ENCODE data around the gene DUSP8. TPM values are rescaled to one million over a fixed set of nuclear protein-coding genes. Genes with fewer than 3 reads are reported as not detected.
"Not testable (repeated sequence)": the region's sequence is repeated elsewhere in the genome, so short reads cannot be mapped to it uniquely, and the experiment has no call there.

DUSP8 gene
- total and polyA plus RNA-seq, 2 of the 8 experiments (the other 6 are each of a cell fraction or from before 2014, with no cell fraction given), result 2.8 to 3.6 TPM

GRCh38 chr11:1582909-1583308 lies 10.8 kb upstream of the DUSP8 start:
- 93% methylated on average over 2 of the region's 2 CpGs; no CpG with 5 or more reads in 1 of the 2 experiments for WGBS, 2 experiments (ENCODE audit: extremely low coverage in 1 of 2, insufficient coverage in 1 of 2, insufficient read length in 1 of 2, insufficient replicate concordance in 2 of 2, low coverage in 1 of 2, low lambda C conversion rate in 2 of 2, missing lambda C conversion rate in 1 of 2)
- not testable (repeated sequence) for FAIRE-seq; H4K5ac ChIP-seq (ENCODE audit: insufficient read length, low read depth, low read length); H3K27me3 ChIP-seq (replicated peaks in 1 of 4; ENCODE audit: control insufficient read depth in 3 of 4, extremely low read depth in 1 of 4, insufficient read depth in 3 of 4, low read length in 3 of 4); DNase-seq (ENCODE audit: low read depth in 1 of 2, low spot score in 2 of 2); H3K18ac ChIP-seq (ENCODE audit: extremely low read depth, low read length); H4K91ac ChIP-seq (replicated peaks; ENCODE audit: insufficient read length, low read length); H2BK15ac ChIP-seq (ENCODE audit: low read length); H3K4me2 ChIP-seq (ENCODE audit: insufficient read depth in 1 of 2, low read depth in 2 of 2, low read length in 2 of 2); H3K56ac ChIP-seq (replicated peaks; ENCODE audit: insufficient read length, low read depth, low read length); H3K9me3 ChIP-seq (ENCODE audit: insufficient read depth in 2 of 2, low read depth in 1 of 2, low read length in 1 of 2); H4K20me1 ChIP-seq (replicated peaks in 1 of 2; ENCODE audit: control insufficient read depth in 1 of 2, insufficient read depth in 2 of 2, low read length in 2 of 2); H2AFZ ChIP-seq (ENCODE audit: low read length); H3K4me3 ChIP-seq (ENCODE audit: extremely low read depth in 1 of 4, insufficient read depth in 2 of 4, low read depth in 3 of 4, low read length in 4 of 4); H4K8ac ChIP-seq (ENCODE audit: extremely low read depth, insufficient read depth, low read length); H3K23me2 ChIP-seq (ENCODE audit: low read depth, low read length); H3K23ac ChIP-seq (ENCODE audit: insufficient read length); H3K9ac ChIP-seq (replicated peaks in 1 of 4; ENCODE audit: extremely low read depth in 1 of 4, low read depth in 3 of 4, low read length in 3 of 4); H3K4me1 ChIP-seq (replicated peaks in 1 of 4; ENCODE audit: control insufficient read depth in 3 of 4, insufficient read depth in 4 of 4, low read length in 3 of 4); H3K27ac ChIP-seq (ENCODE audit: low read depth, low read length); H2BK12ac ChIP-seq (ENCODE audit: low read depth, low read length); H3K79me2 ChIP-seq (ENCODE audit: control insufficient read depth in 1 of 2, insufficient read depth in 2 of 2, low read length in 2 of 2); H3K79me1 ChIP-seq (ENCODE audit: low read depth, low read length); H3K4ac ChIP-seq (replicated peaks; ENCODE audit: insufficient read length, low read depth, low read length); H3K14ac ChIP-seq (ENCODE audit: insufficient read length); H2AK5ac ChIP-seq (ENCODE audit: low read depth, low read length); H2BK120ac ChIP-seq (replicated peaks; ENCODE audit: low read depth, low read length); H3K36me3 ChIP-seq (ENCODE audit: control insufficient read depth in 2 of 4, insufficient read depth in 4 of 4, low read length in 3 of 4); H2BK20ac ChIP-seq (ENCODE audit: low read length); H2BK5ac ChIP-seq (ENCODE audit: low read depth, low read length)
- ChIA-PET POLR2A (ENCODE audit: partially characterized antibody) (interaction anchor here (0.8 kb wide), 1 partner anchor 43 kb away, joined by 3 read pairs; no protein-coding TSS in a partner anchor), CTCF (ENCODE audit: partially characterized antibody) (interaction anchor here (0.6 to 1.9 kb wide), 6 partner anchors 8 to 63 kb away, joined by 3 to 9 read pairs (median 5); no protein-coding TSS in a partner anchor)
